ENCODE results near the gene CDKN2B-AS1. TPM values are rescaled to one million over a fixed set of nuclear protein-coding genes. Genes with fewer than 3 reads are reported as not detected.

Gene CDKN2B-AS1
- total RNA-seq, 1 donor from 2014 or later: 0.52 TPM

DNA sequence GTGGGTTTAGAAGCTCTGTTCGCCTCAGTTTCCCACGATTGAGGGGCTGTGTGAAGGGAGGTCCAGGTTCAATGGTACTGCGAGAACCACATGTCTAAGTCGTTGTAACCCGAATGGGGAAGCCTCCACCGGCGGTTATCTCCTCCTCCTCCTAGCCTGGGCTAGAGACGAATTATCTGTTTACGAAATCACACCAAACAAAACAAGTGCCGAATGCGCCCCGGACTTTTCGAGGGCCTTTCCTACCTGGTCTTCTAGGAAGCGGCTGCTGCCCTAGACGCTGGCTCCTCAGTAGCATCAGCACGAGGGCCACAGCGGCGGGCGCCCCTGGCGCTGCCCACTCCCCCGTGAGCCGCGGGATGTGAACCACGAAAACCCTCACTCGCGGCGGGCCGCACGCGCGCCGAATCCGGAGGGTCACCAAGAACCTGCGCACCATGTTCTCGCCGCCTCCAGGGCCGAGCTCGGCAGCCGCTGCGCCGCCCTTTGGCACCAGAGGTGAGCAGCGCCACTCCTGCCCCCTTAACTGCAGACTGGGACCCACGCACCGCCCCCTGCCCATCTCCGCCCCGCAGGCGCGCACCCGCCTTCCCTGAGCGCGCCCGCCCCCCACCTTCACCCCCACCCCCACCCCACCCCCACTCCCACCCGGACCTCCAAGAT lies 567 bp upstream of the CDKN2B-AS1 start, which contains the start of gene CDKN2A:
CDKN2A (minus strand) TSS at position 500 of the 663 bp plus-strand sequence.
- H3K27me3 ChIP-seq (ENCODE audit: control insufficient read depth in 3 of 3, insufficient read depth in 3 of 3, low read length in 3 of 3): peaks cover 22 to 31% (median 24%) of the 10 kb centered on the region in 3 donors
- peaks cover 5 to 12% (median 11%) of the 10 kb centered on the region in 3 donors for H3K4me1 ChIP-seq (ENCODE audit: control insufficient read depth in 3 of 3, insufficient read depth in 3 of 3, low read length in 3 of 3)
- peak within 1 kb of the TSS; percentile 79 to 87 (median 85) for H3K4me3 ChIP-seq (ENCODE audit: low read length in 3 of 3)
- H3K9me3 ChIP-seq (ENCODE audit: control insufficient read depth in 3 of 3, low read length in 3 of 3): no peaks in the 10 kb centered on the region
- peak within 1 kb of the TSS; percentile 69 to 74 (median 73) for H3K9ac ChIP-seq (ENCODE audit: low read depth in 1 of 3, low read length in 3 of 3)
- H3K36me3 ChIP-seq (ENCODE audit: control insufficient read depth in 3 of 3, insufficient read depth in 3 of 3, low read length in 3 of 3): no peaks in the 10 kb centered on the region
- peak within 1 kb of the TSS; percentile 72 for H3K27ac ChIP-seq (ENCODE audit: low read depth, low read length)

GRCh38 chr9:21995006-21995665 lies 545 bp downstream of the CDKN2B-AS1 start:
- Histone ChIP-seq H3K27ac (ENCODE audit: low read depth, low read length) (peak overlapping the region; percentile 72), H3K36me3 (ENCODE audit: control insufficient read depth in 3 of 3, insufficient read depth in 3 of 3, low read length in 3 of 3) (no peaks in the 10 kb centered on the region), H3K9me3 (ENCODE audit: control insufficient read depth in 3 of 3, low read length in 3 of 3) (no peaks in the 10 kb centered on the region), H3K4me1 (ENCODE audit: control insufficient read depth in 3 of 3, insufficient read depth in 3 of 3, low read length in 3 of 3) (peaks cover 5 to 12% (median 11%) of the 10 kb centered on the region in 3 donors), H3K27me3 (ENCODE audit: control insufficient read depth in 3 of 3, insufficient read depth in 3 of 3, low read length in 3 of 3) (peaks cover 11 to 21% (median 13%) of the 10 kb centered on the region in 3 donors), H3K9ac (ENCODE audit: low read depth in 1 of 3, low read length in 3 of 3) (peak overlapping the region; percentile 69 to 74 (median 73)), H3K4me3 (ENCODE audit: low read length in 3 of 3) (peak overlapping the region; percentile 79 to 87 (median 85))

- Histone ChIP-seq H3K27ac (ENCODE audit: low read depth, low read length) (peak overlapping the region; percentile 72), H3K27me3 (ENCODE audit: control insufficient read depth in 3 of 3, insufficient read depth in 3 of 3, low read length in 3 of 3) (peaks cover 6 to 16% (median 11%) of the 10 kb centered on the region in 3 donors), H3K4me1 (ENCODE audit: control insufficient read depth in 3 of 3, insufficient read depth in 3 of 3, low read length in 3 of 3) (peaks cover 5 to 12% (median 11%) of the 10 kb centered on the region in 3 donors)
These were observed 1.2 kb downstream of the CDKN2B-AS1 start for GRCh38 chr9:21995666-21996398.

DNA sequence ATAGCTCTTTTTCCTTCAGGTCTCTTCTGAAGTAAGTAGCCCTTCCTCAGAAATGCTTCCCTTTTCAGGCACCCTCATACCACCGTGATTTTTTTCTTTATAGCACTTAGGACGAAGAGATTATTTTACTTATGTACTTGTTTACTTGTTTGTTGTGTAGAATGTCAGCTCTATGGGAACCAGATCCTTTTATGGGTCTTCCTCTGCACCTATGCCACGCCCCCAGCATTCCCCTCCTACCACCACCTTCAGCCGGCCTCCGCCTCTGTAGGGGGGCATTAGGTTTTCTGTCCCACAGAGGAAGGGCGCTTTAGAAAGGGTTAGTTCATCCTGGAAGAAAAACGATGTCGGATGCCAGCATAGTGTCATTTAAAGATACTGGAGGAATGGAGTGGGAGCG lies 1.8 kb downstream of the CDKN2B-AS1 start:
- Histone ChIP-seq H3K4me3 (ENCODE audit: low read length in 3 of 3) (no peak overlapping the region), H3K27ac (ENCODE audit: low read depth, low read length) (no peak overlapping the region), H3K36me3 (ENCODE audit: control insufficient read depth in 3 of 3, insufficient read depth in 3 of 3, low read length in 3 of 3) (no peaks in the 10 kb centered on the region), H3K9me3 (ENCODE audit: control insufficient read depth in 3 of 3, low read length in 3 of 3) (no peaks in the 10 kb centered on the region), H3K9ac (ENCODE audit: low read depth in 1 of 3, low read length in 3 of 3) (no peak overlapping the region), H3K27me3 (ENCODE audit: control insufficient read depth in 3 of 3, insufficient read depth in 3 of 3, low read length in 3 of 3) (peaks cover 2 to 14% (median 11%) of the 10 kb centered on the region in 3 donors), H3K4me1 (ENCODE audit: control insufficient read depth in 3 of 3, insufficient read depth in 3 of 3, low read length in 3 of 3) (peaks cover 5 to 12% (median 11%) of the 10 kb centered on the region in 3 donors)

More at GRCh38 chr9:21995666-21996398, 1.2 kb downstream of the CDKN2B-AS1 start:
- H3K4me3 ChIP-seq (ENCODE audit: low read length in 3 of 3): peak overlapping the region; percentile 79 to 87 (median 85)
- H3K9me3 ChIP-seq (ENCODE audit: control insufficient read depth in 3 of 3, low read length in 3 of 3): no peaks in the 10 kb centered on the region
- peak overlapping the region; percentile 69 to 74 (median 73) for H3K9ac ChIP-seq (ENCODE audit: low read depth in 1 of 3, low read length in 3 of 3)
- no peaks in the 10 kb centered on the region for H3K36me3 ChIP-seq (ENCODE audit: control insufficient read depth in 3 of 3, insufficient read depth in 3 of 3, low read length in 3 of 3)

DNA sequence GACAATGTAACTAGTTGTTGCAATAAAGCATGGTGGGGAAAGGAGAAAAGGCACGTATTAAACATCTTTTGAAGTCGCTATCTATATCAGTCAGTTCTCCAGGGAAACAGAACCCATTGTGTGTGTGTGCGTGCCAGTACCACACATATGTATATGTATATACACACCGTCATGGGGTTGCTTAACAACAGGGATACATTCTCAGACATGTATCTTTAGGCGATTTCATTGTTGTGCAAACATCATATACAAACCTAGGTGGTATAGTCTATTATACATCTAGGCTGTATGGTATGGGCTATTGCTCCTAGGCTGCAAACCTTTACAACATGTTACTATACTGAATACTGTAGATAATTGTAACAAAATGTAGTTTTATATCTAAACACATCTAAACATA lies 2.3 kb downstream of the CDKN2B-AS1 start:
- peaks cover 0 to 11% (median 11%) of the 10 kb centered on the region in 3 donors for H3K27me3 ChIP-seq (ENCODE audit: control insufficient read depth in 3 of 3, insufficient read depth in 3 of 3, low read length in 3 of 3)
- no peaks in the 10 kb centered on the region for H3K36me3 ChIP-seq (ENCODE audit: control insufficient read depth in 3 of 3, insufficient read depth in 3 of 3, low read length in 3 of 3)
- peaks cover 5 to 12% (median 11%) of the 10 kb centered on the region in 3 donors for H3K4me1 ChIP-seq (ENCODE audit: control insufficient read depth in 3 of 3, insufficient read depth in 3 of 3, low read length in 3 of 3)
- H3K9me3 ChIP-seq (ENCODE audit: control insufficient read depth in 3 of 3, low read length in 3 of 3): no peaks in the 10 kb centered on the region
- no peak overlapping the region for H3K27ac ChIP-seq (ENCODE audit: low read depth, low read length)
- no peak overlapping the region for H3K4me3 ChIP-seq (ENCODE audit: low read length in 3 of 3)
- no peak overlapping the region for H3K9ac ChIP-seq (ENCODE audit: low read depth in 1 of 3, low read length in 3 of 3)

GRCh38 chr9:21997480-21997879 lies 2.9 kb downstream of the CDKN2B-AS1 start:
- H3K4me3 ChIP-seq (ENCODE audit: low read length in 3 of 3): no peak overlapping the region
- H3K36me3 ChIP-seq (ENCODE audit: control insufficient read depth in 3 of 3, insufficient read depth in 3 of 3, low read length in 3 of 3): no peaks in the 10 kb centered on the region
- H3K4me1 ChIP-seq (ENCODE audit: control insufficient read depth in 3 of 3, insufficient read depth in 3 of 3, low read length in 3 of 3): peaks cover 5 to 12% (median 11%) of the 10 kb centered on the region in 3 donors
- no peak overlapping the region for H3K9ac ChIP-seq (ENCODE audit: low read depth in 1 of 3, low read length in 3 of 3)
- H3K27ac ChIP-seq (ENCODE audit: low read depth, low read length): no peak overlapping the region
- peaks cover 0 to 11% (median 11%) of the 10 kb centered on the region in 3 donors for H3K27me3 ChIP-seq (ENCODE audit: control insufficient read depth in 3 of 3, insufficient read depth in 3 of 3, low read length in 3 of 3)
- no peaks in the 10 kb centered on the region for H3K9me3 ChIP-seq (ENCODE audit: control insufficient read depth in 3 of 3, low read length in 3 of 3)

- Histone ChIP-seq H3K36me3 (ENCODE audit: control insufficient read depth in 3 of 3, insufficient read depth in 3 of 3, low read length in 3 of 3) (no peaks in the 10 kb centered on the region), H3K9ac (ENCODE audit: low read depth in 1 of 3, low read length in 3 of 3) (no peak overlapping the region), H3K4me1 (ENCODE audit: control insufficient read depth in 3 of 3, insufficient read depth in 3 of 3, low read length in 3 of 3) (peaks cover 5 to 12% (median 11%) of the 10 kb centered on the region in 3 donors), H3K27me3 (ENCODE audit: control insufficient read depth in 3 of 3, insufficient read depth in 3 of 3, low read length in 3 of 3) (peaks cover 0 to 11% (median 11%) of the 10 kb centered on the region in 3 donors), H3K4me3 (ENCODE audit: low read length in 3 of 3) (no peak overlapping the region), H3K27ac (ENCODE audit: low read depth, low read length) (no peak overlapping the region), H3K9me3 (ENCODE audit: control insufficient read depth in 3 of 3, low read length in 3 of 3) (no peaks in the 10 kb centered on the region)
These were observed 3.4 kb downstream of the CDKN2B-AS1 start for GRCh38 chr9:21998026-21998425.

GRCh38 chr9:22002038-22002437 lies 7.4 kb downstream of the CDKN2B-AS1 start:
- Histone ChIP-seq H3K4me3 (ENCODE audit: low read length in 3 of 3) (no peak overlapping the region), H3K9me3 (ENCODE audit: control insufficient read depth in 3 of 3, low read length in 3 of 3) (no peaks in the 10 kb centered on the region), H3K9ac (ENCODE audit: low read depth in 1 of 3, low read length in 3 of 3) (no peak overlapping the region), H3K27ac (ENCODE audit: low read depth, low read length) (no peak overlapping the region), H3K36me3 (ENCODE audit: control insufficient read depth in 3 of 3, insufficient read depth in 3 of 3, low read length in 3 of 3) (peaks cover 4 to 9% (median 4%) of the 10 kb centered on the region in 3 donors), H3K27me3 (ENCODE audit: control insufficient read depth in 3 of 3, insufficient read depth in 3 of 3, low read length in 3 of 3) (peaks cover 3 to 16% (median 5%) of the 10 kb centered on the region in 3 donors), H3K4me1 (ENCODE audit: control insufficient read depth in 3 of 3, insufficient read depth in 3 of 3, low read length in 3 of 3) (no peaks in the 10 kb centered on the region)

DNA sequence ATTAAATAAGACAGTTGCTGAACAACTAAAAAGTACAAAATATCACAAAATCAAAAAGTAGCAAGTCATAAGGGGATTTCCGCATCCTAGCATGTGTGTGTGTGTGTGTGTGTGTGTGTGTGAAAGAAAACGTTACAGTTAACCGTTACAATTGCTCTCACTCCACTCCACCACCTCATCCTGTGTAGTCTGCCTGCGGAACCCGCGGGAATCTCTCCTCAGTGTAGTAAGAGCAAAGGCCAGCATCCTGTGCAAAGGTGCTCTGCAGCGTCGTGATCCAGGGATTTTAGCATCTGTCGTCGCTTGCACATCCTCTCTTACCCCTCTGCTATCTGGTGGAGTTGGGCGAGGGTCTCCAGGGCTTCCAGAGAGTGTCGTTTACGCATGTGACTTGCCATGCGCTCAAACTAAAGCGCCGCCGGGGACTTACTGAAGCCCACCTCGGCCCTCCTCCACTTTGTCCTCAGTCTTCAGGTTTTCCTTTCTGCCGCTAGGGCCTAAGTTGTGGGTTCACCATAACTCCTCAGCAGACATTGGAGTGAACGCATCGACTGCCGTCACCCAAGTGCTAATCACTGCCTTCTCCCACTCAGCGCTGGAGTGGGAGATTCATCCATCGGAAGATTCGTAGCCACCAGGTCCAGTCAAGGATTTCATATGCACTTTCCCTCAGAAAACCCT lies 10.6 kb downstream of the CDKN2B-AS1 start:
- H3K9ac ChIP-seq (ENCODE audit: low read depth in 1 of 3, low read length in 3 of 3): no peak overlapping the region
- no peak overlapping the region for H3K27ac ChIP-seq (ENCODE audit: low read depth, low read length)
- peaks cover 4 to 9% (median 4%) of the 10 kb centered on the region in 3 donors for H3K36me3 ChIP-seq (ENCODE audit: control insufficient read depth in 3 of 3, insufficient read depth in 3 of 3, low read length in 3 of 3)
- H3K9me3 ChIP-seq (ENCODE audit: control insufficient read depth in 3 of 3, low read length in 3 of 3): no peaks in the 10 kb centered on the region
- peaks cover 3 to 14% (median 3%) of the 10 kb centered on the region in 3 donors for H3K4me1 ChIP-seq (ENCODE audit: control insufficient read depth in 3 of 3, insufficient read depth in 3 of 3, low read length in 3 of 3)
- no peak overlapping the region for H3K4me3 ChIP-seq (ENCODE audit: low read length in 3 of 3)
- peaks cover 3 to 18% (median 5%) of the 10 kb centered on the region in 3 donors for H3K27me3 ChIP-seq (ENCODE audit: control insufficient read depth in 3 of 3, insufficient read depth in 3 of 3, low read length in 3 of 3)
